Glutamatergic neuron (in vitro differentiated cells): ENCODE data around the gene SCN4A. TPM values are rescaled to one million over a fixed set of nuclear protein-coding genes. Genes with fewer than 3 reads are reported as not detected.
"Not testable (repeated sequence)": the region's sequence is repeated elsewhere in the genome, so short reads cannot be mapped to it uniquely, and the experiment has no call there.

ENCODE experiments used
- DNase-seq: peaks from one replicate; pipeline ENCODE4 v3.0.0; 2022
- H3K27ac Mint-ChIP-seq: one replicate; pipeline ENCODE4 v1.8.0; 2020; ENCODE audit warnings: mild to moderate bottlenecking, mixed read lengths, inconsistent platforms; ENCODE audit not compliant: unreplicated experiment
- H3K27me3 Mint-ChIP-seq: one replicate; pipeline ENCODE4 v1.8.0; 2020; ENCODE audit warnings: mild to moderate bottlenecking, moderate library complexity, mixed read lengths, inconsistent platforms; ENCODE audit not compliant: unreplicated experiment
- H3K36me3 Mint-ChIP-seq: one replicate; pipeline ENCODE4 v1.8.0; 2020; ENCODE audit warnings: mild to moderate bottlenecking, mixed read lengths, inconsistent platforms; ENCODE audit not compliant: unreplicated experiment
- H3K4me1 Mint-ChIP-seq: one replicate; pipeline ENCODE4 v1.8.0; 2020; ENCODE audit warnings: mild to moderate bottlenecking, low read depth, mixed read lengths, inconsistent platforms; ENCODE audit not compliant: unreplicated experiment
- H3K4me3 Mint-ChIP-seq: one replicate; pipeline ENCODE4 v1.8.0; 2020; ENCODE audit warnings: mild to moderate bottlenecking, mixed read lengths, inconsistent platforms; ENCODE audit not compliant: unreplicated experiment
- H3K9me3 Mint-ChIP-seq: one replicate; pipeline ENCODE4 v1.8.0; 2020; ENCODE audit warnings: mild to moderate bottlenecking, moderate library complexity, mixed read lengths, inconsistent platforms; ENCODE audit not compliant: unreplicated experiment
- CTCF ChIP-seq: fragments of 200-600 bp; sonication (generic); IDR thresholded peaks from one replicate; pipeline ENCODE4 v1.5.0; 2021; ENCODE audit not compliant: partially characterized antibody, unreplicated experiment
- total RNA-seq: library from RNA; stranded (reverse); fragmentation: NEBNext Ultra II Directional; extraction: Animal tissue kit (Norgen Biotek cat#: 25700); gene quantifications from one replicate; pipeline ENCODE4 v1.2.1, GENCODE V29; 2021; ENCODE audit not compliant: unreplicated experiment

SCN4A gene
- total RNA-seq, 1 donor from 2014 or later, result 7.9 TPM

GRCh38 chr17:63927464-63928171, 45.1 kb downstream of the SCN4A start:
- peaks cover 2% of the 10 kb centered on the region for H3K4me1 Mint-ChIP-seq
- TF ChIP-seq CTCF, result no peak
- H3K9me3 Mint-ChIP-seq, result peaks cover 4% of the 10 kb centered on the region
- no peak overlapping the region for H3K4me3 Mint-ChIP-seq
- no peak overlapping the region for H3K27ac Mint-ChIP-seq
- DNase-seq, result peak; percentile 7
- H3K27me3 Mint-ChIP-seq, result peaks cover 2% of the 10 kb centered on the region
- no peaks in the 10 kb centered on the region for H3K36me3 Mint-ChIP-seq

GRCh38 chr17:63926164-63926563, 46.6 kb downstream of the SCN4A start:
- peaks cover 2% of the 10 kb centered on the region for H3K27me3 Mint-ChIP-seq
- no peak for TF ChIP-seq CTCF

GRCh38 chr17:63925615-63926014, 47.1 kb downstream of the SCN4A start:
- H3K27ac Mint-ChIP-seq, result no peak overlapping the region
- H3K36me3 Mint-ChIP-seq, result no peaks in the 10 kb centered on the region
- TF ChIP-seq CTCF, result no peak
- no peaks in the 10 kb centered on the region for H3K4me1 Mint-ChIP-seq
- no peak overlapping the region for H3K4me3 Mint-ChIP-seq
- DNase-seq, result peak; percentile 11
- peaks cover 1% of the 10 kb centered on the region for H3K9me3 Mint-ChIP-seq
- peaks cover 2% of the 10 kb centered on the region for H3K27me3 Mint-ChIP-seq

More at GRCh38 chr17:63926164-63926563, 46.6 kb downstream of the SCN4A start:
- H3K36me3 Mint-ChIP-seq, result no peaks in the 10 kb centered on the region
- no peak overlapping the region for H3K4me3 Mint-ChIP-seq
- H3K4me1 Mint-ChIP-seq, result no peaks in the 10 kb centered on the region
- no peak overlapping the region for H3K27ac Mint-ChIP-seq
- no peak for DNase-seq
- peaks cover 4% of the 10 kb centered on the region for H3K9me3 Mint-ChIP-seq

GRCh38 chr17:63922402-63922801, 50.3 kb downstream of the SCN4A start:
- not testable (repeated sequence) for H3K9me3 Mint-ChIP-seq, H3K4me3 Mint-ChIP-seq, H3K27me3 Mint-ChIP-seq, H3K27ac Mint-ChIP-seq, H3K36me3 Mint-ChIP-seq, H3K4me1 Mint-ChIP-seq, DNase-seq

- H3K27me3 Mint-ChIP-seq, DNase-seq, H3K9me3 Mint-ChIP-seq, H3K27ac Mint-ChIP-seq, H3K4me1 Mint-ChIP-seq, H3K36me3 Mint-ChIP-seq, H3K4me3 Mint-ChIP-seq: not testable (repeated sequence)
Observed at GRCh38 chr17:63920779-63921178, 51.9 kb downstream of the SCN4A start.

- H3K9me3 Mint-ChIP-seq, H3K4me3 Mint-ChIP-seq, DNase-seq, H3K4me1 Mint-ChIP-seq, H3K27me3 Mint-ChIP-seq, H3K36me3 Mint-ChIP-seq, H3K27ac Mint-ChIP-seq: not testable (repeated sequence)
Observed at GRCh38 chr17:63920050-63920449, 52.7 kb downstream of the SCN4A start.
